ENCODE data around the gene RIMS3. TPM values are rescaled to one million over a fixed set of nuclear protein-coding genes. Genes with fewer than 3 reads are reported as not detected.
A peak's percentile ranks its signal among the peaks of the same experiment; 100 is the strongest.

RIMS3 gene
- total RNA-seq, 1 experiment from 2014 or later: 13.7 TPM

DNA sequence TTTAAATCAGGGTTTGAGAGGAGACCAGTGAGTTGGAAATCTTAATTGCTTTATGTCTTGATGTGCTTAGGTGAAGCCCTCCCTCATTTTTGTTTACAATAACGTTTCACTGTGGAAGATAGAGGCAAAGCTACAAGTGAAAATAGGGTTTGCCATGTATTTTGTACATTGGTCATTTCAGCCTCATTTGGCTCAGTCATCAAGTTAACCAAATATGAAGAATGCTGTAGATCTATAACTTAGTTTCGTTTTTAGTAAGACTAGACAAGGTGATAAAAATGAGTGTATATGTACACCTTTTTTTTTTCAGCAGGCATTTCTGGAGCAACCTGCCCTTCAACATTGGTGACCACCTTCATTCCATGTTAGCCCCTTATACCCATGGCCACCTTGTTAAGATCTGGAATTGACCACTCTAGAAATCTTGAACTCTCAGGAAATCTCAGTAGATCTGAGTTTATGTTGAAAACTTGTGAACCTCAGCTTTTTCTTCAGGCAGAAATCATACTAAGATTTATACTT, 28.9 kb upstream of the RIMS3 start:
- Mint-ChIP-seq H3K4me1 (peaks cover 52 to 54% of the 10 kb centered on the region in 2 experiments), H3K36me3 (ENCODE audit: insufficient read depth in 1 of 3, low read depth in 3 of 3) (peaks cover 0 to 14% (median 0%) of the 10 kb centered on the region in 3 experiments; a peak in 2 of 7 replicates), H3K9me3 (no peaks in the 10 kb centered on the region; a peak in 1 of 5 replicates), H3K4me3 (no peak overlapping the region), H3K27ac (peak overlapping the region in 1 of 3 experiments; percentile 60; a peak in 2 of 7 replicates), H3K27me3 (ENCODE audit: low read depth) (no peaks in the 10 kb centered on the region)
- TF ChIP-seq, protein P1, sequence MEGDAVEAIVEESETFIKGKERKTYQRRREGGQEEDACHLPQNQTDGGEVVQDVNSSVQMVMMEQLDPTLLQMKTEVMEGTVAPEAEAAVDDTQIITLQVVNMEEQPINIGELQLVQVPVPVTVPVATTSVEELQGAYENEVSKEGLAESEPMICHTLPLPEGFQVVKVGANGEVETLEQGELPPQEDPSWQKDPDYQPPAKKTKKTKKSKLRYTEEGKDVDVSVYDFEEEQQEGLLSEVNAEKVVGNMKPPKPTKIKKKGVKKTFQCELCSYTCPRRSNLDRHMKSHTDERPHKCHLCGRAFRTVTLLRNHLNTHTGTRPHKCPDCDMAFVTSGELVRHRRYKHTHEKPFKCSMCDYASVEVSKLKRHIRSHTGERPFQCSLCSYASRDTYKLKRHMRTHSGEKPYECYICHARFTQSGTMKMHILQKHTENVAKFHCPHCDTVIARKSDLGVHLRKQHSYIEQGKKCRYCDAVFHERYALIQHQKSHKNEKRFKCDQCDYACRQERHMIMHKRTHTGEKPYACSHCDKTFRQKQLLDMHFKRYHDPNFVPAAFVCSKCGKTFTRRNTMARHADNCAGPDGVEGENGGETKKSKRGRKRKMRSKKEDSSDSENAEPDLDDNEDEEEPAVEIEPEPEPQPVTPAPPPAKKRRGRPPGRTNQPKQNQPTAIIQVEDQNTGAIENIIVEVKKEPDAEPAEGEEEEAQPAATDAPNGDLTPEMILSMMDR (conservative IDR thresholded peaks at IDR 0.05): no peak
- Histone ChIP-seq H4K8ac (replicated peaks; ENCODE audit: insufficient read length, low read depth, low read length) (no peak overlapping the region), H2BK15ac (ENCODE audit: low read depth, low read length) (no peak overlapping the region), H3K23me2 (ENCODE audit: insufficient read length, low read depth, low read length, poor library complexity, severe bottlenecking) (peaks cover 5% of the 10 kb centered on the region), H3K4ac (ENCODE audit: low read depth, low read length) (no peak overlapping the region), H3K27me3 (ENCODE audit: insufficient read depth, low read length) (no peaks in the 10 kb centered on the region), H3K14ac (ENCODE audit: insufficient read depth, low read length) (no peak overlapping the region), H3K79me1 (ENCODE audit: insufficient read depth, low read depth, low read length, poor library complexity, severe bottlenecking) (no peaks in the 10 kb centered on the region), H3K56ac (ENCODE audit: insufficient read length, low read depth, low read length) (no peak overlapping the region), H2BK120ac (ENCODE audit: low read depth, low read length, poor library complexity, severe bottlenecking) (no peak overlapping the region), H2BK12ac (ENCODE audit: insufficient read length, low read depth, low read length) (no peak overlapping the region), H3K4me2 (ENCODE audit: insufficient read depth, insufficient read length, low read length) (no peak overlapping the region), H4K91ac (ENCODE audit: insufficient read length, low read depth, low read length) (no peak overlapping the region), H2BK20ac (ENCODE audit: low read depth, low read length, poor library complexity, severe bottlenecking) (no peak overlapping the region), H3K9me3 (ENCODE audit: control insufficient read depth, low read depth, low read length) (no peaks in the 10 kb centered on the region), H2AK5ac (ENCODE audit: insufficient read length, low read length) (no peak overlapping the region), H3K4me1 (ENCODE audit: insufficient read depth, low read length) (peaks cover 7% of the 10 kb centered on the region; the same call in 1 of the 2 replicates), H3K18ac (ENCODE audit: insufficient read length, low read depth, low read length) (no peak overlapping the region), H3K23ac (ENCODE audit: insufficient read length, low read depth, low read length) (no peak overlapping the region), H2AFZ (ENCODE audit: low read length) (no peak overlapping the region), H3K27ac (ENCODE audit: insufficient read length, low read depth, low read length) (no peak overlapping the region), H4K20me1 (ENCODE audit: control insufficient read depth, insufficient read depth, insufficient read length) (no peaks in the 10 kb centered on the region), H4K5ac (ENCODE audit: insufficient read length, low read depth, low read length) (no peak overlapping the region), H3K9ac (ENCODE audit: extremely low read depth, insufficient read length, low read length) (no peak overlapping the region), H3T11ph (ENCODE audit: low read length) (no peak overlapping the region), H3K79me2 (ENCODE audit: insufficient read depth, low read length) (peaks cover 48% of the 10 kb centered on the region; the same call in 1 of the 2 replicates), H2BK5ac (ENCODE audit: insufficient read length, low read length) (no peak overlapping the region)
- WGBS (ENCODE audit: extremely low coverage, insufficient read length, low lambda C conversion rate): no CpG with 5 or more reads among the region's 2 CpGs
- DNase-seq: no peak
